ENCODE results near the gene MEPE.
A peak's percentile ranks its signal among the peaks of the same experiment; 100 is the strongest.

MEPE gene

DNA sequence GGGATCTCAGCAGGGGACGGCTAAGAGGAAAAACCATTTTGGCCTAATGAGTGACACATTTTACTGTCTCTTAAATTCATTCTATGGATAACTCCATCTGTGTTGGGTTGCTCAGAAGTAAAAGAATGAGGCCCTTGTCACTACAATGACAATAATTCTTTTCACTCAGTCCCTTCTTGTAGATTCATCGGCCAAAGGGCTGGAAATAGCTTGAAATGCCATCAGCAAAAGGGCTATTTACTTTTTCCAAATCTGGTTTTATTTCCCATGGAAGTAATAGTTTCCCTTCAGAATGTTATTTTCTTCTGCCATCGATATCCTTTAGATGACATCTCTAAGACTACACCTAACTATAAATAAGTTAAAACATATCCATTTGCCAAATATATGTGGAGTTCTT lies 7.4 kb downstream of the MEPE start:
- DNase-seq (ENCODE audit: low read depth): no peak

DNA sequence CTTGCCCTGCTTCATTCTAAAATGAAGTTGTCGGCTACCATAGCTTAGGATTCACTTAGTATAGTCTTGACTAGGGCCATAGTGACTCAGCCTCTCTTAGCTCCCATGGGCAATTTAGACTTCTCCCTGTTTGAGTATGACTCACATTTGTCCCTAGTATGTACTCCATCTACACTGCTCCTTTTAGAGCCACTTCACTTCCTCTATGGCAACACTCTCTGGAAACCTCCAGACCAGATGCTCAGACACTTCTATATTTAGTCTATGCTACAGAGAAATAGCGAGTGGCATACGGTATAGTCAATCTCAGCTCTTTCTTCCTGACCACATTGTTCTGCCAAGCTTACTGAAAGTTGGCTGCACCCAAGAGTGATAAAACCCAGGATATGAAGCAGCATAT lies 11.2 kb downstream of the MEPE start:
- no peak for DNase-seq (ENCODE audit: low read depth)

DNA sequence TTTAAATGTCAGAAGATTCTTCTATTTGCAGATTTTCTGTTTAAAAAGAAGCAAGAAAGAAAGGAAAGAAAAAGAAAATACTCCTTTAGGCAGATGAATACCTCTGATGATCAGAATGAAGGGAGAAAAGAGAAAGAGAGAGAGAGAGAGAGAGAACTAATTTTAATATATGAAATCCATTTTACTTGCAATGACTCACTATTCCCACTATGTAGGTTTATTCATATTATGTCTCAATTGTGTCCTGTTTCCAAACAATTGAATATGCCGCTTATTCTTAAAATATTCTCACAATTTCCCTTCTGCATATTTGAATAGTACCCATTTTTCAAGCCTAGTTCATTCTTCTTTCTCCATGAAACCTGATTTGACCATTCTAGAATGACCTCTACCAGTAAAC lies 11.7 kb downstream of the MEPE start:
- DNase-seq (ENCODE audit: low read depth): no peak

DNA sequence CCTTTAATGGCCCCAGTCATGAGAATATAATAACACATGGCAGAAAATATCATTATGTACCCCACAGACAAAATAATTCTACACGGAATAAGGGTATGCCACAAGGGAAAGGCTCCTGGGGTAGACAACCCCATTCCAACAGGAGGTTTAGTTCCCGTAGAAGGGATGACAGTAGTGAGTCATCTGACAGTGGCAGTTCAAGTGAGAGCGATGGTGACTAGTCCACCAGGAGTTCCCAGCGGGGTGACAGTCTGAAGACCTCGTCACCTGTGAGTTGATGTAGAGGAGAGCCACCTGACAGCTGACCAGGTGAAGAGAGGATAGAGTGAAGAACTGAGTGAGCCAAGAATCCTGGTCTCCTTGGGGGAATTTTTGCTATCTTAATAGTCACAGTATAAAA lies 13.5 kb downstream of the MEPE start:
- no peak for DNase-seq (ENCODE audit: low read depth)

DNA sequence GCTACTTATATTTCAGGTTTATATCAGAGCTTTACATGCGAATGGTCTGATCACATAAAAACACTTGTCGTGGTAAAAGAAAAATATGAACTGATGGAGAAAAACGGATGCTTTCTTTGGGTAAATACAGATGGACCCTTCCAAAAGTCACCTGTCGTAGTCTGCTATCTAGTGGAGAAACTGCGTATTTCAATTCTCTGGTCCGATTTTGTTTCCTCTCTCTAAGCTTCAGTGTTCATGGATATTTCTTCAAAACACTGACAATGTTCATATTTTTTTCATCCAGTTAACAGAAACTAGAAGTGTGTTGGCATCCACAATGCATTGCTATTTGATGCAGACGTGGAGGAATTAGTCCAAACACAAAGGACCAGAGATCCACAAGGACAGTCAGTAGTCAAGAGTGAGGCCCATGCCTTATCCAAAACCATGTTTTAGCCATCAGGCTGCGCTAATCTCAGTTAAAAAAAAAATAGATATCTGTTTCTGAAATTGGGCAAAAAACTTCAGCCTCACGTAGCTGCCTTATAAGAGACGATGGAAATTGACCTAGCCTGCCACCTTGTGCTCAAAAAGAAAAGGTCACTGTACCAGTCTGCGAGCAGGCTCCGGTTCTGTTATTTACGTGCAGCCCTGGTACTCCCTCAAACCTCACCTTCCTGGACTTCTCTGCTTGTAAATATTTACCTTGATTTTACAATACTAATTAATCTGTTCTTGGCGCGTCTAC lies 16.0 kb downstream of the MEPE start:
- peak; percentile 4 for DNase-seq (ENCODE audit: low read depth)

DNA sequence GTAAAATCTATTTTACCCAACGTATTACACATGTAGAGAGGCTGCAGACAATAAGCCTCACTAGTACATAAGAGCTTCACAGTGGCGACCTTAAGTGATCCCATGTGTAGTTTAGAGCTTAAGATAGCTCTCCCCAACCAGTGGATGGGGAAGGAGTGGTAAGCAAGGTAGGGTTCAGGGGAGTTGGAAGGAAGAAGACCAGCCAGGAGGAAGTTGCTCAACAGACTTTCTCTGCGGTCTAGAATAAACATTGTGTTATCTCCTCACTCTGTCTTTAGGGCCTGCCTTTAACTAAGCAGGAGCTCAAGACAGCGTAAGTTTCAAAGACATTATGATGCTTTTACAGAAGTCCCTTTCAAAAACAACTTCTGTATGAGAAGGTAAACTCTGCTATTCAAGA lies 16.8 kb downstream of the MEPE start:
- no peak for DNase-seq (ENCODE audit: low read depth)

DNA sequence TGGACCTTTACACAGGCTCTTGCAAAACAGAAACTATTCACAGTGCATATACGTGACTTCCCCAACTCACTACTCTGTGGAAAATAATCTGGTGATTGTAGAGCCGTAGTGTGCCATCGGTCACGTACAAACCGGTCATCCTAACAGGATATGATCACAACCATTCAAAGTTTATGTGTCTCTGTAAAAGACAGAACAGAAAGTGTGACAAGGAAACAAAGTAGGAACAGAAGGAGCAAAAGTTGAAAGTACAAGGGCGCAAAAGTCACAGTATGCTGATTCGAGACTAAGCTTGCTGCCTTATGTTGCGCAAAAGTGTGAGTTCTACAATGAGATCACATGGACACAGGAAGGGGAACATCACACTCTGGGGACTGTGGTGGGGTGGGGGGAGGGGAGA lies 18.6 kb downstream of the MEPE start:
- DNase-seq (ENCODE audit: low read depth): no peak

DNA sequence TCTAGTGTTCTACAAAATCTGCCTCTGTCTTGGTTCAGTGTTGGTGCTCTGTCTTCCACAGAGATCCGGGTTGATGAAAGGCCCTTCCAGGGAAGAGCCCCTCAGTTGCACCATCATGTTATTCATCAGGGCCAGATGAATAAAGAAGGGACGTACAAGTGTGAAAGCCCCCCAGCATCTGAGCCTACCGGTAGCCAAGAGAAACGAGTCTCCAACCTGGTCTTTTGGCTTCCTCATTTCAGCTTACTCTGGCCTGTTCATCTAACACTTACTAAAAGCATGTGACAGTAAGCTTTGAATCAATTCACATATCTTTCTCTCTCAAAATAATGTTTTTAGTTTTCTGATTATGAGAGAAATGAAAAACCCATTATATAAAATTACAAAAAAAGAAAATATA lies 19.2 kb downstream of the MEPE start:
- no peak for DNase-seq (ENCODE audit: low read depth)

DNA sequence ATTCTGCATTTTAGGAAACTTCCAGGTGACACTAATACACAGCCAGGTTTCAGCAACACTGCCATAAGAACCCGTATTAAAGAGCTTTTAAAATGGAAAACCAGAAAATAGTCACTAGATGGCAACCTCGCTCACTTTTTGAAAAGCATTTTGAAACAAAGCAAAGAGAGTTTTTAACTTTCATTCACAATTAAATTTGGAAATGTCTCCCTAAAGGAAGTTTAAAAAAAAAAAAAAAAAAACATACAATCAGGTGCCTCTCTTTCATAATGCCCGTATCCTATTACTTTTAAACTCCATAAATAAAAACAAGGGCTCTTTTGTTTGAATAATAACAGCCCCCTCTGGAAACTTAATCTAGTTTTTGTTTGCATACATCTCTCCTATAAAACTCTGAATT lies 20.3 kb downstream of the MEPE start:
- no peak for DNase-seq (ENCODE audit: low read depth)

DNA sequence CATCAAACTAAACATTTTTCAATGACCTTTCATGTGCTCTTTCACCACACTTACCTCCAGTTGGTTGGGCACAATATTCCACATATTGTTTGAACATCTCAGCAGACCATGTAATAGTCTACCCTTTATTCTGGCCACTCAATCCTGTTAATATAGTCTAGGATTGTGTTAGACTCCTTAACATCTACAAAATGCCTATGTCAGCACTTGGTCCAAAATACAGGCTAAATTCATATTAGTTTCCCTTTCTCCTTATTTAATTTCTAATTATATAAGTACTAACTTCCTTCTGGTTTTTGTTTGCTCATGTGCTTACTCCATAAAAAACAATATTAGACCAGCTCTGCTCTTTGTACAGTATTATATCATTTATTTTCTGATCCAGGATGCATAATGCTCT lies 21.1 kb downstream of the MEPE start:
- DNase-seq (ENCODE audit: low read depth): no peak

DNA sequence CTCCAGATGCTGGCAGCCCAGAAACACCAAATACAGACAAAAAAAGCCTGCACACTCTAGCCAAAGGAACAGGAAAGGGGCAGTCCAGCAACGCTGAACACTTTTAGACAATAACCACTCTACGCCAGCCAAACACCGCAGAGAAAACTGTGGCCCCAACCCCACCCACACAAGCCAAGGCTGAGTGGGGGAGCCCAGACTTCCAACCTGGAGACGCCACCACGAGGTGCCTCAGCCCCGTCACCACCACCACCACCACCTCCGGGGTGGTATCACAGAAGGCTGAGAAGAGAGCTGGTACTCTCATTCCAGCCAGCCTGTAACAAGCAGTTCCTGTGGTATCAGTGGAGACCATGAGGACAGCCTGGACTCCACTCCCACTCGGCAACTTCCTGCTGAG lies 22.8 kb downstream of the MEPE start:
- DNase-seq (ENCODE audit: low read depth): no peak

DNA sequence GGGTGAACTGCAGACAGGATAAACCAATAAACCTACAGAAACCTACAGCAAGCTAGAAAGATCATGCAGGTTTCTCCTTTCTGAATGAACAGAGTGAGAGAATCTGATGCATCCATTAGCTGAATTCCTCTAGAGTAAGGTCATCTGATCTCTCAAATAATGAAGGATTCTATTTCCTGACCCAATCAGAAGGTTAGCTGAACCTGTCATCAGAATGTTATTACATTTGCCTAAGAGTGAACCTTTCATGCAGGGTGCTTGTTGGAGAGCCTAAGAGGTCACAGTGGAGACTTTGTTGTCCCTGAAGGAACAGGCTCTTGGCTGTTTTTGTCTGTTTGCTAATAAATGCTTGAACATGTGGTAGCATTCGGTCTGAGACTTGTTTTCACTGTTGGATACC lies 24.0 kb downstream of the MEPE start:
- no peak for DNase-seq (ENCODE audit: low read depth)

DNA sequence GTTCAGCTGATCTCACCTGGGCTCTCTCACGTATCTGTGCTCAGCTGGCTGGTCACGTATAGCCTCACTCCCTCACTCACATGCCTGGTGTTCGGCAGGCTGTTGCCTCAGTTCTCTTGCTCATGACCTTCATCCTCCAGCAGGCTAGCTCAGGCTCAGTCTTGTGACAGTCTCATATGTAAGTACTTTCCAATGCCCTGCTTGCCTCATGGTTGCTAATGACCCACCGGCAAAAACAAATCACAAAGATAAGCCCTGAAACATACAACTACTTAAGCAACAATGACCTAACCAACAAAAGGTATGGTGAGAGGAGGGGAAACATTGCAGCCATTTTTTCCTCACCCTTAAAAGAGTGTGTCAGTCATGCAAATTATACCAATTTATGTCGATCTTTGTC lies 25.0 kb downstream of the MEPE start:
- no peak for DNase-seq (ENCODE audit: low read depth)

DNA sequence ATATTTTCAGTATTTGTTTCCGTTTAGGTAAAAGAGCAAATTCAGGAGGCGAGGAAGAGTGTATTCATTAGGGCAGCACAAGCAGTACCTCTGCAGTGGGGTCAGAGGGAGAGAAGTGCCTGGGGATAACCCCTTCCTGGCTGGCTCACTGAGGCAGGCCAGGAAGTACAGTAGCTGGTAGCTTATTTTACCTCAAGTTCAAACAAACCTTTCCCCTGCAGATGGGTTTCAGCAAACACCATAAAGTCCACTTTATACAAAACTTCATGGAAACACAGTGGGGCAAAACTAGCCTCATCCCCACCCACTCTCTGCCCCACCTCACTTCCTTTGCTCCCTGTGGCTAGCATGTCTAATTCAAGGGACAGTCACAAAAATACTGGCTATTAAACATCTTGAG lies 29.5 kb downstream of the MEPE start:
- DNase-seq (ENCODE audit: low read depth): no peak

DNA sequence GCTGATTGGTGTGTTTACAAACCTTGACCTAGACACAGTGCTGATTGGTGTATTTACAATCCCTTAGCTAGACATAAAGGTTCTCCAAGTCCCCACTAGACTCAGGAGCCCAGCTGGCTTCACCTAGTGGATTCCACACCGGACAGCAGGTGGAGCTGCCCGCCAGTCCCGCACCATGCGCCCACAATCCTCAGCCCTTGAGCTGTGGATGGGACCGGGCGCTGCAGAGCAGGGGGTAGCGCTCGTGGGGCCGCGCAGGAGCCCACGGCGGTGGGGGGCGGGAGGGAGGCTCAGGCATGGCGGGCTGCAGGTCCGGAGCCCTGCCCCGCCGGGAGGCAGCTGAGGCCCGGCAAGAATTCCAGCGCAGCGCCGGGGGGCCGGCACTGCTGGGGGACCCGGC lies 30.7 kb downstream of the MEPE start:
- no peak for DNase-seq (ENCODE audit: low read depth)

DNA sequence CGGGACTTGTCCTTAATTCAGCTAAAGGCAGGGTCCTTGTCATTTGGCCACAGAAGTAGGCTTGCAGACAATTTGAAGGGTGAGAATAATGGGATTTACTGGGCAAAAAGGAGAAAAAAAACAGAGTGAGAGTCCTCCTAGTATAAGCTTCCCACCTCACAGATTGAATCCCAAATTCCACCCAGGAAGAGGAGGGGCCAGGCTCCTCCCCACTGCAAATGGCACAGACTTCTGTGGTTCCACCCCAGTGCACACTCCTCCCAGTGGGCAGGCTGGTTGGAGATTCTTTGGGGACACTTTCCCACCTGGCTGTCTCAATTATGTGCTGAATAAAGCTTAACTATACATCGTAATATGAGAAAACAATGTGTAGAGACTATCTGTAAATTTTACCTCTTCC lies 31.6 kb downstream of the MEPE start:
- no peak for DNase-seq (ENCODE audit: low read depth)

DNA sequence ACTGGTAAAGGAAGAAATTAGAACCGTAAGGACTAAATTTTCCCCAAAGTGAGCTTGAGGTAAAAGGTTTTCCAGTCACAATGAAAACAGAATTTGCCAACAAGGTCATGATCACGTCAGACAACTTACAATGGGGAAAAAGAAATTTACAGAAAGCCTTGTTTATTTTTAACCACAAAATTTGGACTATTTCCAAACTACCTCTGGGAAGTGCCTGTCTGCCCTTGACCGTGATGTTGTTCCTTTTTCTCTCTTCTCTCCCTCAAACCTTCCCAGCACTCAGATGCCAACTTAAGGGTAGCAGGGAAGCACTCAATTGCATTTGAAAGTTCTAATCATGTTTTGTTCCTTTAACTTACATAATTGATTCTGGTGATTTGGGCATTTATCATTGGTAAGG lies 32.5 kb downstream of the MEPE start:
- no peak for DNase-seq (ENCODE audit: low read depth)

DNA sequence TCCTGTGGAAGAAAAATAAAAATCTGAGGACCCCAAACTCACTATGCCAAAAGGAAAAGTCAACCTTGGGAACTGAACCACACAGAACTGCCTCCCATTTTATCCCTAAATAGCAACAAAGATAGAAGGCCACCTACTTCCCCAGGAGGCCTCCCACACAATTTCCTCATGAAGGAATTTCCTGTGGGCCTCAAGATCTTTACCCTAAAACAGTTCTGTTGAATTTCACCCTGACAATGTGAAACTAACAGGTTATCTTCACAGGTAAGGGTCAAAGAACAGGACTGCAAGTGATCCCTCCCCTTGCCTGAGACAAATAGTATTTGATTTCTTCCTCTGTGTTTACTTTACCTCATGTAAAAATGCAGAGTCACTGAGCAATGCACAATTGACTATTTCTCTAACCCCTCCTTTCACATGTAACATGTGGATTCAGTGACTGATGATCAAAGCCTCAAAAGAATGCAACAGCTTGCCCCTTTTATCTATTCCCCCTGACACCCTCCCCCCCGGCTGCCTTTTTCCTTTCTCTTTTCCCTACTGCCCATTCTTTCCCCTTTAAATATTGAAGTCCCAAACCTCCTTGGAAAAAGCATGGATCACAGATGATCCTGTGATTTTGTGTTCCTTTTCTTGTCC lies 33.3 kb downstream of the MEPE start:
- DNase-seq (ENCODE audit: low read depth): no peak

DNA sequence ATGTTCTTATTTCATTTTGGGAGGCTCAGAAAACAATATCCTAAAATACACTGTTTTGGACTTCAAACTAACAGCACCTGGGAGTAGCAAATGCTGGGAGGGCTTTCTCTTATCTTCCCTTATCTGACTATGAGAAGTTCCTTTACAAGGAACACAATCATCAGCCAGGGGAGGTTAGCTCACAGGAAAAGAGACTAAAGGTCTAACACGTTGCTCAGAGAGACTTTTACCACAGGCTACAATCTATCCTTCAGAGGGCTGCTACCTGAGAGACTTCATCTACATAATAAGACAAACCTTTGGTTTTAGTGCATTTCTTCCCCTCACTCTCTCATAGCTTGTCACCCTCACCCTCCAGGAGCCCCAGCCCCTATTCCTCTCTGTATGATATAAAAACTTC lies 35.8 kb downstream of the MEPE start:
- DNase-seq (ENCODE audit: low read depth): no peak

DNA sequence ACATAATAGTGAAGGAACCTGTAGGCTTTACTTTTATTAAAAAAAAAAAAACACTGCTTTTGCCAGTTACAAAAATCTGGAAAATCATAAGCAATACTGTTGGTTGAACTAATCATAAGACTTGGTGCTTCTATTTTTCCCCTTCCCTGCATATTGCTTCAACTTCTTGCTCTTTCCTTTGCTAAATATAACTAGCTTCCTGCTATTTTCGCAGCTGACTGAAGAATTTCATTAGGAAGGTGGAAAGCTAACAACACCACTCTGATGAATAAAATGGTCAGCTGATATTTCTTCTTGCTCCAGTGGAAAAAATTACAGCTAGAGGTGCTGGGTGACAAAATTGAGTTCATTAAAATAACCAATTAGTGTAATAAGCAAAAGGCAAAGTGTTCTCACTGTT lies 39.3 kb downstream of the MEPE start:
- DNase-seq (ENCODE audit: low read depth): no peak

DNA sequence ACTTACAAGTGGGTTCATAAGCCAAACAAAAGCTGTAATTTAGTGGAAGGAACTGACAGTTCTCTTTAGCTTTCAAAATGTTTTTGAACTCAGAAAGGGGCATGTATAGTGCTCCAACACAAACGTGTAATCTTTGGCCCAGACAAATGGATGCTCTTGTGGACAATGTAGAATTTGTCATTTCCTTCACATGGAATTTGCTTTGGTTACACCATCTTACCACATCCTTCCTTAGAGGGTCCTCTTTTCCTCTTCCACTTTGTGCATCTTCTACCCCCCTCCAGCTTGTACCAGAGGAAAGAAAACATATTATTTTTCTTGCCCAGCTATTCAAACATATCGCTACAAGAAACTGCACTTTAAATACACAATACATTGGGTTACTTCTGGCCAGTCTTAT lies 42.4 kb downstream of the MEPE start:
- no peak for DNase-seq (ENCODE audit: low read depth)

DNA sequence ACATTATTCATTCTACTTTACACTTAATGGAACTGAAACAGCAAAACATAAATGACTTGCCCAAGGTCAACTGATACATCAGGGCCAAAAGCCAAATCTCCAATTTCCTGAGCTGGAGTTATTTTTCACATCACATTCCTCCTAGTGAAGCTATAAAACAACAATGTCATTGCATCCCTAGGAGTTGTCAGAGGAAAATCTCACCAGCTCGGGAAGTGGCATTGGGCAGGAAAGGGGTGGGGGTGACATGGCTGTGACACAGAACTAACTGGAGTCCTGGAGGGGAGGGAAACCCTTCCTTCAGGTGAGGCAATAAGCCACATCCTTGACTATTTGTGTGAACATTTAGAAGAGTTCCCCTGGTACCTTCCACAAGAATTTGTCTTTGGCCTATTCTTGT lies 47.3 kb downstream of the MEPE start:
- DNase-seq (ENCODE audit: low read depth): no peak

DNA sequence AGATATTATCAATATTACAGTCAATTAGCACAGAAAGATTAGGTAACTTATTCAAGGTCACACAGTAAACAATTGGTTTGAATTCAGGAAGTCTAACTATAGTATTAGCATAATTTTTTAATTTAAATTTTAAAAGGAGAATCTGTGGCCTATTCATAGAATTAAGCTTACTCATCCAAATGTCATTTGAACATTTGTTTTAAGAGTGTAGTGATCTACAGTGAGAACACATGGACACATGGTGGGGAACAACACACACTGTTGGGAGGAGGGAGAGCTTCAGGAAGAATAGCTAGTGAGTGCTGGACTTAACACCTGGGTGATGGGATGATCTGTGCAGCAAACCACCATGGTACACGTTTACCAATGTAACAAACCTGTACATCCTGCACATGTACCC lies 48.3 kb downstream of the MEPE start:
- no peak for DNase-seq (ENCODE audit: low read depth)

DNA sequence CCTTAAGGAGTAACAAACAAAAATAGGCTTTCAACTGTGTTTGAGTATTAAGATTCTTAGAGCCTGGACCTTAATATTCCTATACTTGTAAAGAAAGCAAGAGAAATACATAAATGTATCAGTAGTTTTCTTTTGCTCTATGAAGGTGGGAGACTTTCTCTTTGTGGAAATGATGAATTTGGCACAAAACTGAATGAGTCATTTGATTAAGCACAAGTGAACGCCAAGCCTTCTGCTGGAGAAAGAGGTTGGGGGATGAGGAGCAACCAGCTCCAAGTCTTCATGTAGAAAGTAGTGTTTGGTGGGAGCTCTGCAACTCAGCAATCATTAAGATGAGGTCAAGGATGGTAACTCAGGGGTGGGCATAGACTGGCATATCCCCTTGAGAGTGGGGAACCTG lies 49.6 kb downstream of the MEPE start:
- no peak for DNase-seq (ENCODE audit: low read depth)

All from stimulated activated CD8-positive, alpha-beta memory T cell treated with anti-CD3 and anti-CD28 coated beads, Interleukin-12 subunit alpha, Interleukin-12 subunit beta, amount 100 ng/mL, for 1 hour (primary cell).